Right lobe of liver (tissue), 6 donors: Measurements from ENCODE around the gene SLC26A3. TPM values are rescaled to one million over a fixed set of nuclear protein-coding genes. Genes with fewer than 3 reads are reported as not detected.

Source experiments
- ATAC-seq, 4 donors: fragments of 200-7000 bp; cut with Tn5 transposase; one replicate each; pipeline ENCODE4 v1.9.1; 2020; ENCODE audit warnings: mild to moderate bottlenecking in 4 of 4, moderate library complexity in 4 of 4
- DNase-seq, 3 donors: peaks; one replicate each; pipeline ENCODE4 v3.0.0-alpha.2; 2020
- H3K27ac ChIP-seq, 3 donors: fragments of 200-600 bp; one replicate each; pipeline ENCODE4 v1.8.0; 2022
- H3K27me3 ChIP-seq, 2 donors: fragments of 200-600 bp; one replicate each; pipeline ENCODE4 v1.8.0; 2022
- H3K36me3 ChIP-seq, 4 donors: fragments of 200-600 bp; sonication (generic) in 1 of 4; one replicate each; pipeline versions ENCODE4 v1.5.1 to v1.8.0; 2017 to 2022; ENCODE audit warnings: control low read depth in 1 of 4
- H3K4me1 ChIP-seq, 4 donors: fragments of 200-600 bp; sonication (generic) in 1 of 4; one replicate each; pipeline versions ENCODE4 v1.5.1 to v1.8.0; 2017 to 2022; ENCODE audit warnings: control low read depth in 1 of 4
- H3K4me3 ChIP-seq, 3 donors: fragments of 200-600 bp; one replicate each; pipeline ENCODE4 v1.8.0; 2022
- H3K9me3 ChIP-seq, 4 donors: fragments of 200-600 bp; sonication (generic) in 1 of 4; one replicate each; pipeline versions ENCODE4 v1.5.1 to v1.8.0; 2017 to 2022; ENCODE audit warnings: control low read depth in 1 of 4
- CTCF ChIP-seq, 4 donors: fragments of 200-600 bp in 3 of 4; fragments of 450-650 bp in 1 of 4; IDR thresholded peaks; one replicate each; pipeline versions ENCODE4 v1.5.1 to v1.8.0; 2016 to 2022; ENCODE audit warnings: antibody characterized with exemption in 4 of 4, mild to moderate bottlenecking in 2 of 4
- POLR2A ChIP-seq: fragments of 450-650 bp; IDR thresholded peaks from one replicate; pipeline ENCODE4 v1.6.1; 2017; ENCODE audit warnings: antibody characterized with exemption, mild to moderate bottlenecking
- WGBS: methylation state at CpG from one replicate; pipeline ENCODE4 v1.1.6; 2018; ENCODE audit warnings: low coverage, low lambda C conversion rate; ENCODE audit not compliant: insufficient coverage; ENCODE audit errors: missing lambda C conversion rate; 5-methylcytosine and 5-hydroxymethylcytosine counted together
- intact Hi-C, 2 donors: fragments of 100-400 bp; cut with DNase I; formaldehyde crosslinking; loops; one replicate each; pipeline versions ENCODE4 v1.11.2 to v1.14.1; 2022
- total RNA-seq, 6 experiments: library from RNA; depleted of rRNA in 2 of 6; stranded (reverse); fragments of >200 nt in 2 of 6; fragmentation: NEBNext Ultra II Directional in 3 of 6; extraction: Animal tissue kit (Norgen Biotek cat#: 25700) in 3 of 6; gene quantifications; one replicate each; pipeline versions ENCODE4 v1.1.0 to v1.2.4, GENCODE V29; 2016 to 2023
- donor health status: DM: no; HTN: yes; CAD: no.
- donor health status: DM: no; HTN: no; CAD: no.
- donor health status: DM: no; HTN: no; CAD: no.
- donor health status: DM: no; HTN: yes; CAD: no.
- donor health status: DM: no; HTN: yes; CAD: no.

The SLC26A3 gene
- total RNA-seq, 6 experiments from 2014 or later = 0.15 to 2.8 (median 1.5) TPM; not detected in 2

GRCh38 chr7:107838816-107839565 is 36.0 kb upstream of the SLC26A3 start:
- no peaks in the 10 kb centered on the region for H3K4me1 ChIP-seq
- no peaks in the 10 kb centered on the region for H3K27me3 ChIP-seq
- no peak overlapping the region for H3K27ac ChIP-seq
- no peaks in the 10 kb centered on the region for H3K9me3 ChIP-seq
- TF ChIP-seq CTCF (IDR thresholded peaks at IDR 0.05) (no peak), POLR2A (no peak)
- WGBS = 65% methylated on average over 3 of the region's 5 CpGs
- H3K4me3 ChIP-seq = no peak overlapping the region
- H3K36me3 ChIP-seq = no peaks in the 10 kb centered on the region
- peak in 1 of 4 donors; percentile 23 for ATAC-seq
- intact Hi-C loops = no loop called here
- DNase-seq = no peak

GRCh38 chr7:107838024-107838601 is 35.1 kb upstream of the SLC26A3 start:
- TF ChIP-seq CTCF (IDR thresholded peaks at IDR 0.05) (no peak), POLR2A (no peak)
- 92% methylated on average over 2 of the region's 3 CpGs for WGBS
- ATAC-seq = no peak
- intact Hi-C loops = no loop called here
- Histone ChIP-seq H3K9me3 (no peaks in the 10 kb centered on the region), H3K4me3 (no peak overlapping the region), H3K27ac (no peak overlapping the region), H3K4me1 (no peaks in the 10 kb centered on the region), H3K36me3 (no peaks in the 10 kb centered on the region), H3K27me3 (no peaks in the 10 kb centered on the region)
- no peak for DNase-seq

- TF ChIP-seq POLR2A = no peak
- TF ChIP-seq CTCF (IDR thresholded peaks at IDR 0.05) = no peak
- ATAC-seq = peak in 1 of 4 donors; percentile 19
- Histone ChIP-seq H3K36me3 (no peaks in the 10 kb centered on the region), H3K4me1 (no peaks in the 10 kb centered on the region), H3K27ac (no peak overlapping the region), H3K4me3 (no peak overlapping the region), H3K9me3 (no peaks in the 10 kb centered on the region), H3K27me3 (no peaks in the 10 kb centered on the region)
- intact Hi-C loops = no loop called here
- no peak for DNase-seq
- 63% methylated on average over 1 of the region's 1 CpG for WGBS
These were observed 34.1 kb upstream of the SLC26A3 start for GRCh38 chr7:107837145-107837512.

GRCh38 chr7:107836237-107837144 is 33.5 kb upstream of the SLC26A3 start:
- TF ChIP-seq POLR2A (no peak), CTCF (IDR thresholded peaks at IDR 0.05) (no peak)
- intact Hi-C loops = no loop called here
- H3K36me3 ChIP-seq = no peaks in the 10 kb centered on the region
- no peaks in the 10 kb centered on the region for H3K4me1 ChIP-seq
- no peaks in the 10 kb centered on the region for H3K9me3 ChIP-seq
- ATAC-seq (peak; percentile 69 to 95 (median 78)), DNase-seq (no peak)
- H3K27ac ChIP-seq = no peak overlapping the region
- H3K27me3 ChIP-seq = no peaks in the 10 kb centered on the region
- 19% methylated on average over 10 of the region's 10 CpGs for WGBS
- H3K4me3 ChIP-seq = no peak overlapping the region
